OCI-LY7 (cell line): Measurements from ENCODE around the gene CARHSP1.
A peak's percentile ranks its signal among the peaks of the same experiment; 100 is the strongest.

Experiments
- CTCF ChIP-seq: fragments of 200-600 bp; sonication (generic); conservative IDR thresholded peaks from 2 replicates; pipeline ENCODE4 v1.5.1; 2014; ENCODE audit warnings: mild to moderate bottlenecking, antibody characterized with exemption, low read length, moderate library complexity, mixed read lengths
- EZH2phosphoT487 ChIP-seq: fragments of 200-600 bp; sonication (generic); IDR thresholded peaks from 2 replicates; pipeline ENCODE4 v1.6.1; 2018; ENCODE audit warnings: low read depth, borderline replicate concordance, mild to moderate bottlenecking, mixed run types, antibody characterized with exemption, low read length, moderate library complexity, mixed read lengths

GRCh38 chr16:8899709-8900317 is 31.0 kb upstream of the CARHSP1 start:
- TF ChIP-seq CTCF = peak; percentile 36
- TF ChIP-seq EZH2phosphoT487 = no peak
